GM12873 (cell line): Measurements from ENCODE around the gene ROBO1.

Source experiments
- CTCF ChIP-seq: IDR thresholded peaks from 2 replicates; pipeline ENCODE4 v1.5.1; 2012; ENCODE audit warnings: low read depth, mild to moderate bottlenecking, moderate library complexity, low read length, control low read depth; ENCODE audit not compliant: insufficient read depth; ENCODE audit errors: missing control alignments

ROBO1 gene

GRCh38 chr3:78690766-78691165 lies 1077.0 kb downstream of the ROBO1 start:
- no peak for TF ChIP-seq CTCF

DNA sequence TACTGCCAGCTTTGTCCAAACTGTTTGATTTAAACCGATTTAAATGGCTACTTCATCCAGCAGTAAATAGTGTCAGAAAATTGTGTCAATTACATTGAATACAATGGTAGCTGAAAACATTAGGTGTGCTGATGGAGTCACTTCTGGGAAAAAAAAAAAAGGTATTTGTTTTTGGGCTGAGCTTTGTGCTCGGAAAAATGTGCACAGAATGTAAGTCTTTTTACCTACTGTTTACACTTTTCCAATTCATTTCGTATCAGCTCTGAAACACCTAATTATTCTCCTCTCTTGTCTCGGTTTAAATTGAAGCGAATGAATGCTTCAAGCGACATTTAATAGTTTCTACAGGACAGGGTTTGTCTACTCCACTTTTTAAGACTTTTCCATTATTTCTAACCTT lies 1078.4 kb downstream of the ROBO1 start:
- TF ChIP-seq CTCF = no peak

DNA sequence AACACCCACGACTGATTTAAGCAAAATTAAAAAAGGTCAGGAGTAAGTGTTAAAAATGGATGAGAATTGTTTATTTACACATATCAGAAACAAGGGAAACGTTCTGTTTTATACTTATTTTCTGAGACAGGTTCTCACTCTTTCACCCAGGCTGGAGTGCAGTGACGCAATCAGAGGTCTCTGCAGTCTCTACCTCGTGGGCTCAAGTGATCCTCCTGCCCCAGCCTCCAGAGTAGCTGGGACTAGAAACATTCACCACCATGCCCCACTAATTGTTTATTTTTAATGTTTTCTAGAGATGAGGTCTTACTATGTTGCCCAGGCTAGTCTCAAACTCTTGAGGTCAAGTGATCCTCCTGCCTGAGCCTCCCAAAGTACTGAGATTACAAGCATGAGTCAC lies 1080.3 kb downstream of the ROBO1 start:
- TF ChIP-seq CTCF = no peak

- TF ChIP-seq CTCF = no peak
Observed at GRCh38 chr3:78683284-78683683, 1084.5 kb downstream of the ROBO1 start.

DNA sequence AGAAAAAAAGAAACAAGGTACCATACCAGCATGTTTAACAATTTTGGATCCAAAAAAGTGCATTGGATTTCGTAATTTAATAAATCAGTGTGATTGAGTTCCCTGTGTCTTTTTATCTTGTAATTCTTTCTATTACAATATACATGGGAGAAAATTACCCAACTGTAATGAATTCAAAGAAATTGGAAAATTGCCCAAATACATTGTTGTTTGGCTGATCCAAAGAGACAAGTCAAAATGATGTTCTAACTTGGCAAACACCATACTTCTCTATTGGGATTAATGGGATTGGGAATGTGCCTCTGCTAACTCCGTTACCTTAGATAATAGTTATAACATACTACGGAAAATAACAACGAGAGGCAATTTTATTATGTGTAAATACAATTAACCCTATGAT lies 1097.1 kb downstream of the ROBO1 start:
- TF ChIP-seq CTCF = no peak

DNA sequence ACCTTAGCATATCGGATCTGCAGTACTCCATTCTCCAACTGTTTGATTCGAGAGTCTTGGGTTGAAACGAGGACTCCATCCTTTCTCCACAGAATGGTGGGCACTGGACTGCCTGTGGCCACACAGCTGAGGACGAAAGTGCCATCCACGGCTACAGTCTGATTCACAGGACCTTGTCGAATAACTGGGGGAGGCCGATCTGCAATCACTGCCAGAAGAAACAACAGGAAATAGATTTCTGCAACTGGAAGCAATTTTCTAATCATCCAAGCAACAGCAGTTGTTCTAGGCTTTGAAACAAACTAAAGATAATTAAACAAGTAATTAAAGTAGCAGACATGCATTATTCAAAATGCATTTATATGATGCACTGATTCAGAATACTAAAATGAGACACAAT lies 1097.7 kb downstream of the ROBO1 start:
- TF ChIP-seq CTCF = no peak

DNA sequence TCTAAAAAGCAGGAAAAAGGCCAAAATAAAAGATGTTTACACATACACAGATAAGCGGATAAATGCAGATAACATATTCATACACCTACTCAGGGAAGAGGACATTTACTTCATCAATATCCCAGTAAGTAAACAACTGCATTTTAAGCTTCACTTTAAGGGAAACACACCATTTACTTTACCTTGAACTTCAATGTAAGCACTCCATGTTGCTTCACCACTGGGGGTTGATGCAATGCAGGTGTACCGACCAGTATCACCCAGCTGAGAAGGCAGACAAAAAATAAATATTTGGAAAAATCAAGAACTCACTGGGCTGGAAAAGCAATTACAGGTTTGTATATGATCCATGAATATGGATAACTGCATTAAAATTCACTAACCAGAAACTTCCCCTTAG lies 1099.5 kb downstream of the ROBO1 start:
- TF ChIP-seq CTCF = no peak

DNA sequence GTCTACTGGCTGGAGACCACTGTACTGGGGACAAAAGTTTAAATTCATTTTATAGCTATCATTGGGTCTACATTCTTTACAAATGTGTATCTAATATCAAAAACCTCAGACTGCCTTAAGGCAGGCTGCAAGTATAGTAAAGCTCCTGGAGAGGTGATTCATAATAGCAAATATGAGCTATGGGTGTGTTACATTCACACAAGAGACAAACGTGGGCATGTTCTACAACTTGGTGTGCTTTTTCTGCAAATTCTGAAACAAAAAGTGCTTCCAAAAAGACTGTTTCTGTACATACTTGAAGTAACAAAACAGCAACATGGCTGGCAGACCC lies 1101.4 kb downstream of the ROBO1 start:
- TF ChIP-seq CTCF = no peak
